ENCODE measurements around the gene LARGE1.
"Not testable (repeated sequence)": the region's sequence is repeated elsewhere in the genome, so short reads cannot be mapped to it uniquely, and the experiment has no call there.

The LARGE1 gene

DNA sequence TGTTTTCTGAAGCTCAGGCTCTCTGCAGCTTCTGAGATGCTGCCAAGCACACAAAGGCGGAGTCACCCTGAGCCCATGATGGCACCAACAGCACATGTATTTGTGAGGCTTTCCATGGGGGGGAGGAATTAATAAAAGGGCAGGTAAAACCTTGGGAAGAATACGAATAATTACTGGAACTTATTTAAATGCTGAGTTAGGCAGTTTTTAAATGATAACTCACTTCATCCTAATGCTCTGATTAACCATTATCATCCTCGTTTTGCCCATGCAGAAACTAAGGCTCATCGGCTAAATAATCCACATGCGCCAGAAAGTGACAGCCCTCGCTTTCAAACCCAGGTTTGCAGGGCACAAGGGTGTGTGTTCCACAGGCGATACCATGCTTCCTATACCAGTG, 35.4 kb downstream of the LARGE1 start:
- DNase-seq (ENCODE audit: low read depth in 2 of 2): no peak

GRCh38 chr22:33883961-33884808, 36.1 kb downstream of the LARGE1 start:
- DNase-seq (ENCODE audit: low read depth in 2 of 2): no peak

- no peak for DNase-seq (ENCODE audit: low read depth in 2 of 2)
These were observed 36.7 kb downstream of the LARGE1 start for GRCh38 chr22:33883561-33883960.

GRCh38 chr22:33882991-33883390, 37.3 kb downstream of the LARGE1 start:
- no peak for DNase-seq (ENCODE audit: low read depth in 2 of 2)

DNA sequence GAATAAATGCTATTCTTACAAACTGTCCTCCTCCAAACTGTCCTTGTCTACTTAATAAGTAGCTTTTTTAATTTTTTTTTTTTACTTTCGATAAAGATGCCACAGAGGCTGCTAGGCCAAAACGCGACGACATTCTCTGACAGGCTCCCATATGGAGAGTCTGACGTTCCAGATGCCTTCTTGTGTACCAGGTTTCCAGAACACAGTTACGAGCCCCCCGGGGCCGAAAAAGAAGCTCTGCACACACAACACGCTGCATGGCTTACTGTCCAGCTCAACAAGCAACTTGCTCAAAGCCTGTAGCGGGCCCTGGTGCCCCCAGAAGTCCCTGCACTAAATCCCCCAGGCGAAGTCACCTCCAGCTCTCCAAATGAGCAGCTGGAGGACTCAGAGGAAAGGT, 39.3 kb downstream of the LARGE1 start:
- DNase-seq (ENCODE audit: low read depth in 2 of 2): no peak

DNA sequence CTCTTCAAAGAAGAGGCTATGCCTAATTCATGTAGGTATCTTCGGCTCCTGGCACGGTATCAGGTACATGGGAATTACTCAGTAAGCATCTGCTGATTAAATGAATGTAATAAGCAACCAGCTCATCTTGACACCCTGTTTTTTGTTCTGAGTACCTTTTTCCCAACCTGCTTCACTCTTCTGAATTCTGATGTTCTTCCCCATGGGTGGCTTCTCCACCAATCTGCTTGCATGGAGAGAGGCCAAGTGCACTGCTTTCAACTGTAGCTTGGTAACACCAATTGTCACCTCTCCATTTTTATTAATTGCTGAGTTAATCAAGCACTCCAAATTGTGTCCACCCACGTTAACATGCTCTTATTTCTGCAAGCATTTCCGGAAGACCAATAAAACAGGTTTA, 40.5 kb downstream of the LARGE1 start:
- no peak for DNase-seq (ENCODE audit: low read depth in 2 of 2)

DNA sequence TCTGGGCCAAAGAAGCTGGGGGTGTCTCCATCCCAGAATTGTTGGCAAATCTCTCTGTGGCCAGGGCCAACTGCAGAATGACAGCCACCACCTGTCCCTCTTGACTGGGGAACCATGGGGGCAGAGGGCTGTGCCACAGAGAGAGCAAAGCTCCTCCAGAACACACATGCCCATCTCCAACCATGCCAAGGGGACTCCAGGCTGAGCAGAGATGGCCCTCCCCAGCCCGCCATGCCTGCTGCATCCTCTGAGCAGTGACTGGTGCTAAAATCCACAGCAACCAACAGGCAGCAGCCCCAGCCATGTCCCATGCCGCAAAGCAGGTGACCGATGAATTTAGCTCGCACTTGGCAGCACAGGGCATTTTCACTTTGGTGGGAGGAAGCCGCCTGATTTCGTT, 45.0 kb downstream of the LARGE1 start:
- DNase-seq (ENCODE audit: low read depth in 2 of 2): no peak

DNA sequence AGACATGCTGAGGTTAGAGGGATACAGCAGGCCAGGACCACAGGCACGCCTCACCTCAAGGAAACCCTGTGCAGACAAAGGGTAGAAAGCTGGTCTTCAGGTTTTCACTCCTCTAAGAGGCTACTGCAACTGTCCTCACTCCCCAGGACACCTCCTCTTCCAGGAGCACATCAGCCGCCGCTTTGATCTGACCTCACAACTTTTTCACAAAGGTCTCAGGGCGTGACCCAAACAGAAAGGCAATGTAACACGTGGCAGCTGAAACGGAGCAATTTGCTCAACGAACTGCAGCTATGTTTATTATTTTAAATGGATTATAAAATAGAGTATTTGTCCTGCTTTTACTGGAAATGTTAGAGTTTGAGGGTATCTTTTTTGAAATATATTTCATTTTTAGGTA, 46.1 kb downstream of the LARGE1 start:
- DNase-seq (ENCODE audit: low read depth in 2 of 2): no peak

GRCh38 chr22:33873666-33874065, 46.6 kb downstream of the LARGE1 start:
- DNase-seq (ENCODE audit: low read depth in 2 of 2): no peak

DNA sequence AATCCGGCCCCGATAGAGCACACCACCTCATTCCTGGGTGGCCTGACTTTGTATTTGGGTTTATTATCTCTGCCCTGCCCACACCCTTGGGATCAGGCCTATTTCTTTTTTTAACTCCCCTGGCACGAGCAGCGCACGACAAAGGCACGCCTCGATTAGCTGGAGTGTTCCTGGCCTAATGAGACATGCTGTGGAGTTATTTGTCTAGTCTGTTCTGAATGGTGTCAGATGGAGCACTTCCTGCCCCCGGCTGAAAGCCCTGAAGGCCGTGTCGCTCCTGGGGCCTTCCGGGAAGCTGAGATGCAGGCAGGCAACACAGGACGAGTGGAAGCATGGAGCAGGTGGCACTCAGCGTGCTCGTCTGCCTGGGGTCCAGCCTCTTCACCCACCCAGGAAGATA, 47.1 kb downstream of the LARGE1 start:
- DNase-seq (ENCODE audit: low read depth in 2 of 2): no peak

- no peak for DNase-seq (ENCODE audit: low read depth in 2 of 2)
These were observed 48.3 kb downstream of the LARGE1 start for GRCh38 chr22:33871935-33872334.

DNA sequence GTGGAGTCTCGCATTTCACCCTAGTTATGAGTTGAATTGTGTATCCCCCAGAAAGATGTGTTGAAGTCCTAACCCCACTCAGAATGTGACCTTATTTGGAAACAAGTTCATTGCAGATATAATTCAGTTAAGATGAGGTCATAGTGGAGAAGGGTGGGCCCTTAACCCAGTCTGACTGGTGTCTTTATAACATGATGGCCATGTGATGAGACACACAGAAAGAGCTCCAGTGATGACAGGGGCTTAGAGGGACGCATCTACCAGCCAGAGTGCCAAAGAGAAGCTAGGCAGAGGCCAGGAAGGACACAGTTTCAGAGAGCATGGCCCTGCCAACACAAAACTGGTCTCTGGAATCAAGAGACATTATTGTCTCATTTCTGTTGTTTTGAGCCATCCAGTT, 50.3 kb downstream of the LARGE1 start:
- no peak for DNase-seq (ENCODE audit: low read depth in 2 of 2)

DNA sequence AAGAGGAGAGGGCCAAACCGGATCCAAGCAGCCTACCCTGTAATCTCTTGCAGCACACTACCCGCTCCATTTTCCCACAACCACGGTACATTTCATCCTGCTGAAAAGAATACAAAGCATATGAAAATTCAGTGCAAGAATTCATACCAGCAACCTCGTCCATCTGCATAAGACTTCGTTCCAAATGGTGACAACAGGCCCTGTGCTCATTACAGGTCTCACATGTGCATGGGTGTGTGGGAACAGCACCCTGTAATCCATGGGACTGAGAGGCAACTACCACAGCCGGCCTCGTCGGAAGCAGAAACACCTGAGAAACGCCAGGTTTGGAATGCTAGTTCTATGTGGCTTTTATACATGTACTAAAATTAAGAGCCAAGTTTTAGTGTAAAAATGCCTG, 52.3 kb downstream of the LARGE1 start:
- DNase-seq (ENCODE audit: low read depth in 2 of 2): no peak

DNA sequence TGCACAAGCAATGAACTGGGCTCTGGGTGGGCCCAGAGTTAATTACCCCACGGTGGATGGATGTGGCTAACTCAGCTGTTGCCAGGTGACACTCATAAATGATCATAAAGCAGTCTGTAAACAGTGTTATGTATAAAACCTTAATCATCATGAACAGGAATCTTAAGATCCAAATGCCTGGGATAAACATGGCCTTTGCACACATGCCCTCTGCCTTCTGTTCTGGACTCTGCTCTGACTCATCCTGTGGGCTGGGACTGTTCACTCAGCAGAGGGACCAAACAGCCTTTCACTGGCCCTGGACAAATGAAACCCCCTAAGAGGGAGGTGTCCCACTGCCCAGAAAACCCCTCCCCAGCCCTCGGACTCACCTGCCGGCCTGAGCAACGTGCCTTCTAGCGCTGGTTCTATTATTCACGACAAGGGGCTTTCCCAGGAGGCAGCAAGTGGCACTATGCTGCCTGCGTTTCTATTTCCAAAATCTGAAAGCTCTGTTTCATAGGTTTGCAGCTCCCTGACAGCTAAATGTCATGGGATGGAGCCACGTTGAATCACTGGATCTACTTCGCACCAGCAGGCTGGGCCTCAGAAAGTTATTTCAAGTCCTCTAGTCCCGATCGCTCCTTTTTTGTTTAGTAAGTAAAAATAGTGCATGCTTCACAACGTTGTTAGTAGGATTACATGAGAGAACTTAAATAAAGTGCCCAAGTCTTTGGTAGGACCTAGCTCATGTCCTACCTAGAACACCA, 53.0 kb downstream of the LARGE1 start:
- no peak for DNase-seq (ENCODE audit: low read depth in 2 of 2)

- no peak for DNase-seq (ENCODE audit: low read depth in 2 of 2)
These were observed 53.8 kb downstream of the LARGE1 start for GRCh38 chr22:33866511-33866910.

DNA sequence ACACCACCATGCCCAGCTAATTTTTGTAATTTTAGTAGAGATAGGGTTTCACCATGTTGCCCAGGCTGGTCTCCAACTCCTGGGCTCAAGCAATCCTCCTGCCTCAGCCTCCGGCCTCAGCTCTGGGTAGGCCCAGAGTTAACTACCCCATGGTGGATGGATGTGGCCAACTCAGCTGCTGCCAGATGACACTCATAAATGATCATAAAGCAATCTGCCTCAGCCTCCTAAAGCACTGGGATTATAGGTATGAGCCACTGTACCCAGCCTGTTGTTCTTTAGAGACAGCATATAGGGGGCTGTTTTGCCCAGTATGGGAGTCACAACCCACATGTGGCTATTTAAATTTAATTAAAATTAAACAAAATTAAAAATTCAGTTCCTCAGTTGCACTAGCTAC, 54.3 kb downstream of the LARGE1 start:
- no peak for DNase-seq (ENCODE audit: low read depth in 2 of 2)

DNA sequence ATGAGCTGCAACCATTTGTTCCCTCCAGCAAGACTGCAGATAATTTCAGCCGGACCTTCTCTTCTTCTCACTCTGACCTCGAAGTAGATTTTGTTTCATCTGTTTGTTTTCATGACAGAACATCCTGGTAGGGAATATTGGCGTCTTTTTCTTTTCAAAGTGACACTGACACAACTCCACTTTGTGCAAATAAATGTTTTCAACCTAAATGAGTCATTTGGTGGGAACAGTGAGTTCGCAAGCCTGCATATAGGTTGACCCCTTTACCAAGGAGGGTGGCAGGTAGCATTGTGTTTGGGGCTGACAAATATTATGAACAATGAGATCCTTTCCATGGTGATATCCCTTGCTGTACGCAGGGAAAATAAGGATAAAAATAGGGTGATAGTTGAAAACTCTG, 55.0 kb downstream of the LARGE1 start:
- DNase-seq (ENCODE audit: low read depth in 2 of 2): no peak

DNA sequence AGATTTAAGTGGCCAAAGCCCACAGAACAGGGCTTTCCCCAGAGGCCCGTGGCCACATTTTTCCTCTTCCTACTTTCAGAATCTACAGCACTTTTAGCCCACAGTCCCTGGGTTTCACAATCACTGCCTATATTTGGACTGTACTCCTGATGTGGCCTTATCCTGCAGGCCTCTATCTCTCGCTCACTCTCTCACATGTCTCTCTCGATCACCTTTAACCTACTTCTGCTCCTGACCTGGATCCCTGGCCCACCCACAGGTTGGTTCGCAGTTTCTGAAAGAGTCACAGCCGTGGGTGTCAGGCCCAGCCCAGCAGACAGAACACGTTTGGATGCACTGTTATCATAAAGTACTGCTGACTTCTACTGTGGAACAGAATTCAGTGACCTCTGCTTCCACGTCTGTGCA, 55.5 kb downstream of the LARGE1 start:
- DNase-seq (ENCODE audit: low read depth in 2 of 2): no peak

DNA sequence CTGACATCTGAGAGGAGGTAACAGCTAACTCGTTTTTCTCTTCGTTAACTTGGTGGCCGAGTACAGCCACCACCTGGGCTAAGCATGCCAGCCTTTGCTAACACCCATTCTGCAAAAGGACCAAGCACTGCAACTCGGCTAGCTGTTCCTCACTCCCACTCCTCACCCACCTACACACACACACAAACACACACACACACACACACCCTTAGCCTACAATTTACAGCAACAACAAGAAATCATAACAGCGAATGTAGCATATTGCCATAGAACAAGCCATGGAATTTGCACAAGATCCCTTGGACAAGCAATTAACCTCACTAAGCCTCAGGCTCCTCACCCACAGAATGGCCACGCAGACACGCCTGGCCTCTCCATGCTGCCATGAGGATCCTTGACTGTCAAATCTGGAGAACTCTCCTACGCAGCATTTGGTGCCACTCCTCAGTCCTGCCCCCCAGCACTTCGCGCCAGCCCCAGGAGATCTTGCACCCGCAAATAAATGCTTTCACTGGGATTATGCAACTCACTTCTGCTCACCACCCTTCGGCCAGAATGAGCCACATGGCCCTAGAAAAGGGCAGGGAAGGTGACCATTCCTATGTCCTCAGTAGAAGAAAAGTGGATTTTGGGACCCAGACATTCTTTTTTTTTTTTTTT, 58.9 kb downstream of the LARGE1 start:
- no peak for DNase-seq (ENCODE audit: low read depth in 2 of 2)

GRCh38 chr22:33860386-33860785, 59.9 kb downstream of the LARGE1 start:
- DNase-seq (ENCODE audit: low read depth in 2 of 2): no peak

GRCh38 chr22:33859311-33859710, 61.0 kb downstream of the LARGE1 start:
- no peak for DNase-seq (ENCODE audit: low read depth in 2 of 2)

- DNase-seq (ENCODE audit: low read depth in 2 of 2): not testable (repeated sequence)
These were observed 61.6 kb downstream of the LARGE1 start for GRCh38 chr22:33858653-33859052.

DNA sequence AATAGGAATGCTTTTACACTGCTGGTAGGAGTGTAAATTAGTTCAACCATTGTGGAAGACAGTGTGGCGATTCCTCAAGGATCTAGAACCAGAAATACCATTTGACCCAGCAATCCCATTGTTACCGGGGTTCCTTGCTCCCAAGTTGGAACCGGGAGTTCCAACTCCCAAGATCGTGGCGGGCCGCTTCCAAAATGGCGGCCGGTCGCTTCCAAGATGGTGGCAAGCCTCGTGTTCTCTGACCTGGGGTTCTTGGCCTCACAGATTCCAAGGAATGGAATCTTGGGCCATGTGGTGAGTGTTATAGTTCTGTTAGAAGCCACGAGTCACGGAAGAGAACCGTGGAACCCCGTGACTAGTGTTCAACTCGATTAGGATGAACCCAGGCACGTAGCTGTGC, 62.5 kb downstream of the LARGE1 start:
- not testable (repeated sequence) for DNase-seq (ENCODE audit: low read depth in 2 of 2)

Data from fibroblast of skin of left quadriceps (primary cell).